Measurements from ENCODE around the gene HTR1D. TPM values are rescaled to one million over a fixed set of nuclear protein-coding genes. Genes with fewer than 3 reads are reported as not detected.

Gene HTR1D
- total RNA-seq, 1 experiment from 2014 or later: 15.0 TPM

DNA sequence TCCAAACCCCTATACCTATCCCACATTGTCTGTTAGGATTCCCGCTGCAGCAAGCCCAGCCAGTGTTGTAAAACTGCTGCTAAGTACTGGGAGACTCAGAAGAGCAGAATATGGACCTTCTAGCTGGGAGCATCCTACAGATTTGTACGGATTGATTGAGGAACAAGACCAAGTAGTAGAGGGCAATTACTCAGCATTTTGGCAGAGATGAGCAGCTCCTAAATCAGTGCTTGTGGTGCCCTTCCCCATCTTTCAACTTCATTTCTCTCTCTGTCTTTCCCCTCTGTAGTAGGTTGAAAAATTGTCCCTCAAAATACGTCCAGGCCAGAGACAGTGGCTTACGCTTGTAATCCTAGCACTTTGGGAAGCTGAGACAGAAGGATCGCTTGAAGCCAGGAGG lies 37.3 kb upstream of the HTR1D start:
- no peaks in the 10 kb centered on the region for H3K9me2 ChIP-seq (ENCODE audit: insufficient read depth)
- intact Hi-C loops (cut with micrococcal nuclease; ENCODE audit: unreplicated experiment): no loop called here
- no peak for TF ChIP-seq EZH2 (IDR thresholded peaks at IDR 0.05; ENCODE audit: low read depth)
- TF ChIP-seq, protein P1, sequence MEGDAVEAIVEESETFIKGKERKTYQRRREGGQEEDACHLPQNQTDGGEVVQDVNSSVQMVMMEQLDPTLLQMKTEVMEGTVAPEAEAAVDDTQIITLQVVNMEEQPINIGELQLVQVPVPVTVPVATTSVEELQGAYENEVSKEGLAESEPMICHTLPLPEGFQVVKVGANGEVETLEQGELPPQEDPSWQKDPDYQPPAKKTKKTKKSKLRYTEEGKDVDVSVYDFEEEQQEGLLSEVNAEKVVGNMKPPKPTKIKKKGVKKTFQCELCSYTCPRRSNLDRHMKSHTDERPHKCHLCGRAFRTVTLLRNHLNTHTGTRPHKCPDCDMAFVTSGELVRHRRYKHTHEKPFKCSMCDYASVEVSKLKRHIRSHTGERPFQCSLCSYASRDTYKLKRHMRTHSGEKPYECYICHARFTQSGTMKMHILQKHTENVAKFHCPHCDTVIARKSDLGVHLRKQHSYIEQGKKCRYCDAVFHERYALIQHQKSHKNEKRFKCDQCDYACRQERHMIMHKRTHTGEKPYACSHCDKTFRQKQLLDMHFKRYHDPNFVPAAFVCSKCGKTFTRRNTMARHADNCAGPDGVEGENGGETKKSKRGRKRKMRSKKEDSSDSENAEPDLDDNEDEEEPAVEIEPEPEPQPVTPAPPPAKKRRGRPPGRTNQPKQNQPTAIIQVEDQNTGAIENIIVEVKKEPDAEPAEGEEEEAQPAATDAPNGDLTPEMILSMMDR (conservative IDR thresholded peaks at IDR 0.05): no peak
- no peaks in the 10 kb centered on the region for H3K4me1 ChIP-seq (replicated peaks; ENCODE audit: insufficient read depth)
- no peaks in the 10 kb centered on the region for H3K9me3 ChIP-seq (ENCODE audit: insufficient read depth, low read depth)
- no peak overlapping the region for H3K27ac ChIP-seq
- H3F3A ChIP-seq (ENCODE audit: insufficient read depth, low read depth): no peaks in the 10 kb centered on the region
- H3K4me3 ChIP-seq: no peak overlapping the region
- H2AFZ ChIP-seq: no peak overlapping the region
- ChIA-PET POLR2A (ENCODE audit: unreplicated experiment) (no interaction called here), CTCF (no interaction called here)
- DNase-seq: no peak
- H3K79me2 ChIP-seq (ENCODE audit: low read depth): no peaks in the 10 kb centered on the region
- no peaks in the 10 kb centered on the region for H3K27me3 ChIP-seq (ENCODE audit: insufficient read depth, low read depth)
- BruUV-seq (replicated peaks): no TSS peak
- no peaks in the 10 kb centered on the region for H3K36me3 ChIP-seq (ENCODE audit: low read depth)
- no peak overlapping the region for H3K4me2 ChIP-seq
- H4K20me1 ChIP-seq (ENCODE audit: insufficient read depth): no peaks in the 10 kb centered on the region

DNA sequence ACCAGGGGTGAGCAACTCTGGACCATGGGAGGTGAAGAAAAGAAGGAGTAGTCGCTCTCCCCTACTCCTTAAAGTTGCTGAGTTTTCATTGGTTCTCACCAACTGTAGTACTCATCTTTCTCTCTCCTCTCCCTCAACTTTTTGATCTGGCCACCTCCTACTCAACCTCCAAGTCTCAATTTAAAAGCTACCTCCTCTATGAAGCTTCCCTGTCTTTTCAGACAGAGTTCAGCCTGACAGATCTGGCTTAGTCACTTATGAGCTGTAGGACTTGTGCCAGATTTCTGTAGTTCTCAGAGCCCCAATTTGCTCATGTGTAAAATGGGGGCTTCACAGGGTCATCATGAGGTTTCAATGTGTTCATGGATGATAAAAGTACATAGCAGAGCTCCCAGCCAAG lies 34.5 kb upstream of the HTR1D start:
- Histone ChIP-seq H3K9me3 (ENCODE audit: insufficient read depth, low read depth) (no peaks in the 10 kb centered on the region), H3K79me2 (ENCODE audit: low read depth) (no peaks in the 10 kb centered on the region), H3K27me3 (ENCODE audit: insufficient read depth, low read depth) (no peaks in the 10 kb centered on the region), H3K4me1 (replicated peaks; ENCODE audit: insufficient read depth) (no peaks in the 10 kb centered on the region), H2AFZ (no peak overlapping the region), H3K36me3 (ENCODE audit: low read depth) (no peaks in the 10 kb centered on the region), H3K4me2 (no peak overlapping the region), H3K4me3 (no peak overlapping the region), H3K9me2 (ENCODE audit: insufficient read depth) (no peaks in the 10 kb centered on the region), H3K27ac (no peak overlapping the region), H4K20me1 (ENCODE audit: insufficient read depth) (no peaks in the 10 kb centered on the region), H3F3A (ENCODE audit: insufficient read depth, low read depth) (no peaks in the 10 kb centered on the region)
- intact Hi-C loops (cut with micrococcal nuclease; ENCODE audit: unreplicated experiment): no loop called here
- POLR2A ChIA-PET (ENCODE audit: unreplicated experiment): no interaction called here
- BruUV-seq (replicated peaks): no TSS peak
- no peak for DNase-seq
- CTCF ChIA-PET: interaction anchor here (0.6 kb wide), 1 partner anchor 1557 kb away, joined by 4 read pairs; no protein-coding TSS in a partner anchor
- TF ChIP-seq, protein P1 (conservative IDR thresholded peaks at IDR 0.05): no peak
- no peak for TF ChIP-seq EZH2 (IDR thresholded peaks at IDR 0.05; ENCODE audit: low read depth)

DNA sequence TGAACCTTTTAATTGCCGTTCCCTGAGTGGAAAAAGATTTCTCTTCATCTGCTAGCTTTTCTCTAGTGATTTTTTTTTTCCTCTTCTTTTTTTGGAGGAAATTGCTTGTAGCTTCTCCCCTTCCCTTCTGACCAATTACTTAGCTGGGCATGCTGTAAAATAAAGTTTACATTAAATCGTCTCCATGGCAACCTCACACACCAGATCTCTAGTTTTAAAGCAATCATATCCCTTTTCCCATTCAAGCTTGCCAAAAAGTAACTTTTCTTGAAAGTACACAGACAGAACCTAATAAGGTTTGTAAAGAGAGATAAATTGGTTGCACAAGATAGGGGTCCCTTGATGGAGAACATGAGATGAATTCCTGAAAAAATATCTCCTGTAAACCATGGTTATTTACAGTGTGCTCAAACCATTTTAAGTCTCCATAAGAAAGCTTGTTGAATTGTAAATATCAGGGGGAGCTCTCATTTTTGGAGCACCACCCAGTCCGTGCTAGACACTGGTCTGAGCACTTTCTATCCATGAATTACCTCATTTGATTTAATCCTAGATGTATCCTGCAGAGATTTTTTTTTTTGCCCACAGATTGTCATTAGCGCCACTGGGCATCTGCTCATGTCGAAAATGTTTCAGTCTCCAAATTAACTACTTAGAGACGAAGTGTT lies 32.6 kb upstream of the HTR1D start:
- H4K20me1 ChIP-seq (ENCODE audit: insufficient read depth): no peaks in the 10 kb centered on the region
- ChIA-PET POLR2A (ENCODE audit: unreplicated experiment) (no interaction called here), CTCF (interaction anchor here (0.7 kb wide), 1 partner anchor 213 kb away, joined by 6 read pairs; no protein-coding TSS in a partner anchor)
- no peaks in the 10 kb centered on the region for H3K9me2 ChIP-seq (ENCODE audit: insufficient read depth)
- no peaks in the 10 kb centered on the region for H3K9me3 ChIP-seq (ENCODE audit: insufficient read depth, low read depth)
- H3K79me2 ChIP-seq (ENCODE audit: low read depth): no peaks in the 10 kb centered on the region
- BruUV-seq (replicated peaks): no TSS peak
- no peak overlapping the region for H2AFZ ChIP-seq
- H3K4me3 ChIP-seq: no peak overlapping the region
- intact Hi-C loops (cut with micrococcal nuclease; ENCODE audit: unreplicated experiment): no loop called here
- no peaks in the 10 kb centered on the region for H3F3A ChIP-seq (ENCODE audit: insufficient read depth, low read depth)
- no peak overlapping the region for H3K27ac ChIP-seq
- TF ChIP-seq, protein P1 (conservative IDR thresholded peaks at IDR 0.05): no peak
- TF ChIP-seq EZH2 (IDR thresholded peaks at IDR 0.05; ENCODE audit: low read depth): no peak
- no peak for DNase-seq
- H3K36me3 ChIP-seq (ENCODE audit: low read depth): no peaks in the 10 kb centered on the region
- H3K4me2 ChIP-seq: no peak overlapping the region
- no peaks in the 10 kb centered on the region for H3K4me1 ChIP-seq (replicated peaks; ENCODE audit: insufficient read depth)
- no peaks in the 10 kb centered on the region for H3K27me3 ChIP-seq (ENCODE audit: insufficient read depth, low read depth)

Measured in PC-9 (cell line).